IPS-NIHi7 (cell line): Measurements from ENCODE around the gene SMIM24.
"Not testable (repeated sequence)": the region's sequence is repeated elsewhere in the genome, so short reads cannot be mapped to it uniquely, and the experiment has no call there.

Experiments
- DNase-seq: peaks from one replicate; pipeline ENCODE4 v3.0.0; 2012; ENCODE audit warnings: mixed read lengths; ENCODE audit errors: extremely low spot score

Gene SMIM24

GRCh38 chr19:3433805-3434540, 46.4 kb downstream of the SMIM24 start:
- no peak for DNase-seq

- no peak for DNase-seq
Measured at GRCh38 chr19:3433313-3433712, 47.0 kb downstream of the SMIM24 start.

GRCh38 chr19:3431760-3432397, 48.4 kb downstream of the SMIM24 start:
- no peak for DNase-seq

- DNase-seq, result not testable (repeated sequence)
Measured at GRCh38 chr19:3430366-3430680, 50.0 kb downstream of the SMIM24 start.

- no peak for DNase-seq
Measured at GRCh38 chr19:3426433-3426832, 53.9 kb downstream of the SMIM24 start.
